CD4-positive, alpha-beta T cell (primary cell): ENCODE measurements around the gene PRMT7. TPM values are rescaled to one million over a fixed set of nuclear protein-coding genes. Genes with fewer than 3 reads are reported as not detected.

Experiments used
- ATAC-seq: fragments of 200-7000 bp; cut with Tn5 transposase; one replicate; pipeline ENCODE4 v1.10.0; 2022; ENCODE audit warnings: mild to moderate bottlenecking; ENCODE audit not compliant: poor library complexity
- CTCF ChIA-PET: fragments of 350-600 bp; sonication (Branson Sonifier 250); formaldehyde crosslinking; loops from one replicate; lab custom pipeline; 2021; ENCODE audit warnings: antibody characterized with exemption, inconsistent platforms; lab: Charles Lee
- POLR2A ChIA-PET: fragments of 350-600 bp; sonication (Branson Sonifier 250); formaldehyde crosslinking; loops from one replicate; lab custom pipeline; 2021; ENCODE audit warnings: antibody characterized with exemption, inconsistent platforms; lab: Charles Lee
- DNase-seq, 14 experiments: peaks; one replicate each; pipeline ENCODE4 v3.0.0-alpha.2; 2013 to 2020; ENCODE audit warnings: mixed read lengths in 2 of 14
- H3K27ac ChIP-seq, 2 donors: one replicate each; pipeline versions ENCODE4 v1.5.1 to v1.7.0; 2013; ENCODE audit warnings: low read length in 2 of 2, low read depth in 1 of 2, mild to moderate bottlenecking in 1 of 2
- H3K27me3 ChIP-seq, 2 experiments: 1 replicate in 1 of 2; 2 replicates in 1 of 2; pipeline versions ENCODE4 v1.6.1 to v1.7.0; 2013; ENCODE audit warnings: low read length in 2 of 2, control low read depth in 1 of 2, mild to moderate bottlenecking in 1 of 2, moderate library complexity in 1 of 2; ENCODE audit not compliant: insufficient read depth in 2 of 2, control insufficient read depth in 1 of 2
- H3K36me3 ChIP-seq: one replicate; pipeline ENCODE4 v1.6.1; 2013; ENCODE audit warnings: low read length, control low read depth; ENCODE audit not compliant: insufficient read depth
- H3K4me1 ChIP-seq: one replicate; pipeline ENCODE4 v1.6.1; 2013; ENCODE audit warnings: low read length, control low read depth; ENCODE audit not compliant: insufficient read depth
- H3K4me3 ChIP-seq: one replicate; pipeline ENCODE4 v1.5.1; 2013; ENCODE audit warnings: mild to moderate bottlenecking, low read length, moderate library complexity
- H3K9me3 ChIP-seq, 2 experiments: 1 replicate in 1 of 2; 2 replicates in 1 of 2; pipeline versions ENCODE4 v1.6.1 to v1.7.0; 2013; ENCODE audit warnings: low read length in 2 of 2, mild to moderate bottlenecking in 2 of 2, control low read depth in 1 of 2, moderate library complexity in 1 of 2; ENCODE audit not compliant: control insufficient read depth in 1 of 2, insufficient read depth in 1 of 2
- H3K27ac Mint-ChIP-seq: one replicate; pipeline ENCODE4 v1.8.0; 2020; ENCODE audit warnings: mixed read lengths
- H3K27me3 Mint-ChIP-seq: one replicate; pipeline ENCODE4 v1.8.0; 2021; ENCODE audit warnings: mixed read lengths
- H3K36me3 Mint-ChIP-seq: one replicate; pipeline ENCODE4 v1.8.0; 2021; ENCODE audit warnings: low read depth, mixed read lengths
- H3K4me1 Mint-ChIP-seq: one replicate; pipeline ENCODE4 v1.8.0; 2021; ENCODE audit warnings: low read depth, mixed read lengths
- H3K4me3 Mint-ChIP-seq: one replicate; pipeline ENCODE4 v1.8.0; 2020; ENCODE audit warnings: mild to moderate bottlenecking, mixed read lengths
- H3K9me3 Mint-ChIP-seq: one replicate; pipeline ENCODE4 v1.8.0; 2020; ENCODE audit warnings: mixed read lengths
- intact Hi-C, 2 experiments: fragments of 100-400 bp; cut with DNase I in 1 of 2; cut with micrococcal nuclease in 1 of 2; formaldehyde crosslinking; loops; one replicate each; pipeline versions ENCODE4 v1.15.1 to v1.9.0; 2023 to 2025; cut with DNase I, micrococcal nuclease
- total RNA-seq, 174 experiments: library from RNA in 2 of 174; stranded (reverse) in 2 of 174; gene quantifications; one replicate each; pipeline ENCODE4 v1.2.3 and lab custom pipeline; 2021 to 2026
- TF ChIP-seq, protein P1 (sequence below): fragments of 200-600 bp; IDR thresholded peaks from one replicate; pipeline ENCODE4 v1.8.0; 2022; ENCODE audit warnings: antibody characterized with exemption, mild to moderate bottlenecking

The PRMT7 gene
- total RNA-seq, 2 experiments from 2014 or later = 46.3 to 51.0 TPM

DNA sequence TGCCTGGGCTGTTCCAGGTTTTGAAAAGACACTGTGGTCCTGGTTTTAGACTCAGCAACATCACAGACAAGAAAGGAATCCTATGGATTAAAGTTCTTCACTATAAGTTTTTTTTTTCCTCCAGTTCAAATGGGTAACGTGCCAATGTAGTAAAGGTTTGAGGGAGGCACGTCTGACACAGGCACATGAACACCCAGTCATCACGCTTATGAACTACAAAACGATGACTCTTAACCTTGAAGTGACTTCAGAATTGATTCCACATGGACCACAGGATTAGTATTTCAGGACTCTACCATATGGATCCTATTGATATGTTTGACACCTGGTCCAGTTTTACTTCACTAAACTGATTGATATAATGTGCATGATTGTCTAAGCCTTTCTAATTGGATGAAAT is 2.3 kb downstream of the PRMT7 start:
- DNase-seq (no peak), ATAC-seq (no peak)
- Mint-ChIP-seq H3K27ac (no peak overlapping the region), H3K36me3 (peaks cover 71% of the 10 kb centered on the region), H3K27me3 (no peaks in the 10 kb centered on the region), H3K4me1 (peaks cover 57% of the 10 kb centered on the region), H3K9me3 (no peaks in the 10 kb centered on the region), H3K4me3 (peak overlapping the region; percentile 23)
- Histone ChIP-seq H3K4me3 (no peak overlapping the region), H3K36me3 (peaks cover 50% of the 10 kb centered on the region), H3K4me1 (peaks cover 45% of the 10 kb centered on the region), H3K27ac (no peak overlapping the region), H3K9me3 (no peaks in the 10 kb centered on the region), H3K27me3 (no peaks in the 10 kb centered on the region)
- TF ChIP-seq, protein P1, sequence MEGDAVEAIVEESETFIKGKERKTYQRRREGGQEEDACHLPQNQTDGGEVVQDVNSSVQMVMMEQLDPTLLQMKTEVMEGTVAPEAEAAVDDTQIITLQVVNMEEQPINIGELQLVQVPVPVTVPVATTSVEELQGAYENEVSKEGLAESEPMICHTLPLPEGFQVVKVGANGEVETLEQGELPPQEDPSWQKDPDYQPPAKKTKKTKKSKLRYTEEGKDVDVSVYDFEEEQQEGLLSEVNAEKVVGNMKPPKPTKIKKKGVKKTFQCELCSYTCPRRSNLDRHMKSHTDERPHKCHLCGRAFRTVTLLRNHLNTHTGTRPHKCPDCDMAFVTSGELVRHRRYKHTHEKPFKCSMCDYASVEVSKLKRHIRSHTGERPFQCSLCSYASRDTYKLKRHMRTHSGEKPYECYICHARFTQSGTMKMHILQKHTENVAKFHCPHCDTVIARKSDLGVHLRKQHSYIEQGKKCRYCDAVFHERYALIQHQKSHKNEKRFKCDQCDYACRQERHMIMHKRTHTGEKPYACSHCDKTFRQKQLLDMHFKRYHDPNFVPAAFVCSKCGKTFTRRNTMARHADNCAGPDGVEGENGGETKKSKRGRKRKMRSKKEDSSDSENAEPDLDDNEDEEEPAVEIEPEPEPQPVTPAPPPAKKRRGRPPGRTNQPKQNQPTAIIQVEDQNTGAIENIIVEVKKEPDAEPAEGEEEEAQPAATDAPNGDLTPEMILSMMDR = no peak
- intact Hi-C loops = loop anchor here in 1 of 2 experiments (1.0 kb wide), 1 partner anchor 12 kb away; no protein-coding TSS in a partner anchor
- ChIA-PET CTCF (no interaction called here), POLR2A (no interaction called here)

DNA sequence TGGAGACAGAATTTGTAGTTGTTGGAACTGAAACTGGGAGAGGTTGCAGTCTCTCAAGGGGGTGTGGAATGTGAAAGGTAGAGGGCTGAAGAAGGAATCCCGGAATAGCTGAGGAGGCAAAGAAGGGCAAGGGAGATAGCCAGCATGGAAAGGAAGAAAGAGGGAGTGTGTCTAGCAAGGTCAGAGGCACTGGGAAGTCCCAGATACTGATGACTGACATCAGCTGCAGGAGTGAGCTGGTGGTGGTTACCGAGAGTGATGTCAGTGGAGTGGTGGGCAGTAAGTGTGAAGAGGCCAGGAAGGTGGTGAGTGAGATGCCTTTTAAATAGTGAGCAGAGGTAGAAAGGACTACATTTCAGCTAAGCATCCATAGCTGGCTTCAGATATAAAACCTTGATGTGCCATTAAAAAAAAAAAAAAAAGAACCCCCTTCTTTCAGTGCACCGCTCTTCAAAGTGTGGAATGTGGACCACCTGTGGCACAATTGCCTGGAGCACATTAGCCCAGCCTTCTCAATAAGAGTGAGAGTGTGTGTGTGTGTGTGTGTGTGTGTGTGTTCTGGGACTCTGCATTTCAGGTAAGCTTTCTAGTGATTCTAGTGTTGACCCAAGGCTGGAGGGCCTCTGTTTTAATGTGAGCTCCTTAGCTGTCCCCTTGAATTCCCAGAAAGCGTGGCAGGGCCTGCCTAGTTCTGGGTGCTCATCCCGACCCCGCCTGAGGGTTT is 8.5 kb downstream of the PRMT7 start:
- H3K27ac ChIP-seq = no peak overlapping the region
- Mint-ChIP-seq H3K4me1 (peaks cover 21% of the 10 kb centered on the region), H3K9me3 (no peaks in the 10 kb centered on the region), H3K4me3 (no peak overlapping the region), H3K36me3 (peaks cover 73% of the 10 kb centered on the region), H3K27ac (no peak overlapping the region), H3K27me3 (no peaks in the 10 kb centered on the region)
- H3K27me3 ChIP-seq = no peaks in the 10 kb centered on the region
- H3K36me3 ChIP-seq = peaks cover 62% of the 10 kb centered on the region
- DNase-seq (no peak), ATAC-seq (no peak)
- H3K4me1 ChIP-seq = no peaks in the 10 kb centered on the region
- ChIA-PET CTCF (interaction anchor here (0.7 to 1.7 kb wide), 3 partner anchors 55 to 1143 kb away, joined by 3 to 8 read pairs (median 5); partner anchors contain the start of gene SLC7A6), POLR2A (interaction anchor here (1.7 kb wide), 1 partner anchor 9 kb away, joined by 5 read pairs; the partner anchor contains the start of genes PRMT7 and SLC7A6OS)
- TF ChIP-seq, protein P1 = no peak
- intact Hi-C loops = no loop called here
- H3K9me3 ChIP-seq = no peaks in the 10 kb centered on the region
- H3K4me3 ChIP-seq = no peak overlapping the region

DNA sequence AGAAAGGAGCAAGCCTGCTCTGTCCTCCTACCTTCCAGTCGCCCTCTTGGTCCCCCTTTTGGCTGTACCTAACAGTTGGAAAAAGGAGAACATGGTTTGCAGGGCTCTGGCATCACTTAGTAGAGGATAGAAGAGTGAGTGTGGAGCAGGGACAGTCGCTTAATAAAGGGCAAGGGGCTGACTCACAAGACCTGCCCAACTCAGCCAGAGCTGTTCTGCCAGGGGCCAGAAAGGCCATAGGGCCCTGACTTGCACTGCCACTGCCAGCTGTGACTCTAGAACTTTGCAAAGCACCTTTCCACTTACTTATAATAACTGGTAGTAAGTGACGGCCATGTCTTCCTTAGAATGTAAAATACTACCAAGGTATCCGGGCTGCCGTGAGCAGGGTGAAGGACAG is 13.5 kb downstream of the PRMT7 start:
- H3K4me1 Mint-ChIP-seq = peaks cover 9% of the 10 kb centered on the region
- intact Hi-C loops = no loop called here
- H3K27me3 Mint-ChIP-seq = no peaks in the 10 kb centered on the region
- Histone ChIP-seq H3K4me1 (peaks cover 5% of the 10 kb centered on the region), H3K27me3 (no peaks in the 10 kb centered on the region), H3K9me3 (no peaks in the 10 kb centered on the region), H3K4me3 (no peak overlapping the region), H3K27ac (no peak overlapping the region), H3K36me3 (peaks cover 50% of the 10 kb centered on the region)
- ChIA-PET CTCF (interaction anchor here (8.3 kb wide), 1 partner anchor 62 kb away, joined by 148 read pairs; the partner anchor contains the start of gene SLC7A6), POLR2A (interaction anchor here (0.6 kb wide), 1 partner anchor 1380 kb away, joined by 3 read pairs; no protein-coding TSS in a partner anchor)
- no peaks in the 10 kb centered on the region for H3K9me3 Mint-ChIP-seq
- no peak overlapping the region for H3K4me3 Mint-ChIP-seq
- TF ChIP-seq, protein P1 = no peak
- ATAC-seq = no peak
- H3K36me3 Mint-ChIP-seq = peaks cover 59% of the 10 kb centered on the region
- no peak overlapping the region for H3K27ac Mint-ChIP-seq
- no peak for DNase-seq
